Right lobe of liver (tissue), 6 donors: ENCODE measurements around the gene TNFSF13. TPM values are rescaled to one million over a fixed set of nuclear protein-coding genes. Genes with fewer than 3 reads are reported as not detected.

Source experiments
- ATAC-seq, 4 donors: fragments of 200-7000 bp; cut with Tn5 transposase; one replicate each; pipeline ENCODE4 v1.9.1; 2020; ENCODE audit warnings: mild to moderate bottlenecking in 4 of 4, moderate library complexity in 4 of 4
- DNase-seq, 3 donors: peaks; one replicate each; pipeline ENCODE4 v3.0.0-alpha.2; 2020
- H3K27ac ChIP-seq, 3 donors: fragments of 200-600 bp; one replicate each; pipeline ENCODE4 v1.8.0; 2022
- H3K27me3 ChIP-seq, 2 donors: fragments of 200-600 bp; one replicate each; pipeline ENCODE4 v1.8.0; 2022
- H3K36me3 ChIP-seq, 4 donors: fragments of 200-600 bp; sonication (generic) in 1 of 4; one replicate each; pipeline versions ENCODE4 v1.5.1 to v1.8.0; 2017 to 2022; ENCODE audit warnings: control low read depth in 1 of 4
- H3K4me1 ChIP-seq, 4 donors: fragments of 200-600 bp; sonication (generic) in 1 of 4; one replicate each; pipeline versions ENCODE4 v1.5.1 to v1.8.0; 2017 to 2022; ENCODE audit warnings: control low read depth in 1 of 4
- H3K4me3 ChIP-seq, 3 donors: fragments of 200-600 bp; one replicate each; pipeline ENCODE4 v1.8.0; 2022
- H3K9me3 ChIP-seq, 4 donors: fragments of 200-600 bp; sonication (generic) in 1 of 4; one replicate each; pipeline versions ENCODE4 v1.5.1 to v1.8.0; 2017 to 2022; ENCODE audit warnings: control low read depth in 1 of 4
- POLR2A ChIP-seq: fragments of 450-650 bp; IDR thresholded peaks from one replicate; pipeline ENCODE4 v1.6.1; 2017; ENCODE audit warnings: antibody characterized with exemption, mild to moderate bottlenecking
- WGBS: methylation state at CpG from one replicate; pipeline ENCODE4 v1.1.6; 2018; ENCODE audit warnings: low coverage, low lambda C conversion rate; ENCODE audit not compliant: insufficient coverage; ENCODE audit errors: missing lambda C conversion rate; 5-methylcytosine and 5-hydroxymethylcytosine counted together
- intact Hi-C, 2 donors: fragments of 100-400 bp; cut with DNase I; formaldehyde crosslinking; loops; one replicate each; pipeline versions ENCODE4 v1.11.2 to v1.14.1; 2022
- total RNA-seq, 6 experiments: library from RNA; depleted of rRNA in 2 of 6; stranded (reverse); fragments of >200 nt in 2 of 6; fragmentation: NEBNext Ultra II Directional in 3 of 6; extraction: Animal tissue kit (Norgen Biotek cat#: 25700) in 3 of 6; gene quantifications; one replicate each; pipeline versions ENCODE4 v1.1.0 to v1.2.4, GENCODE V29; 2016 to 2023
- TF ChIP-seq, protein P1 (sequence below), 4 donors: fragments of 200-600 bp in 3 of 4; fragments of 450-650 bp in 1 of 4; IDR thresholded peaks; one replicate each; pipeline versions ENCODE4 v1.5.1 to v1.8.0; 2016 to 2022; ENCODE audit warnings: antibody characterized with exemption in 4 of 4, mild to moderate bottlenecking in 2 of 4
- donor health status: DM: no; HTN: yes; CAD: no.
- donor health status: DM: no; HTN: no; CAD: no.
- donor health status: DM: no; HTN: no; CAD: no.
- donor health status: DM: no; HTN: yes; CAD: no.
- donor health status: DM: no; HTN: yes; CAD: no.

Gene TNFSF13
- total RNA-seq, 6 experiments from 2014 or later = 4.3 to 13.0 (median 6.2) TPM

DNA sequence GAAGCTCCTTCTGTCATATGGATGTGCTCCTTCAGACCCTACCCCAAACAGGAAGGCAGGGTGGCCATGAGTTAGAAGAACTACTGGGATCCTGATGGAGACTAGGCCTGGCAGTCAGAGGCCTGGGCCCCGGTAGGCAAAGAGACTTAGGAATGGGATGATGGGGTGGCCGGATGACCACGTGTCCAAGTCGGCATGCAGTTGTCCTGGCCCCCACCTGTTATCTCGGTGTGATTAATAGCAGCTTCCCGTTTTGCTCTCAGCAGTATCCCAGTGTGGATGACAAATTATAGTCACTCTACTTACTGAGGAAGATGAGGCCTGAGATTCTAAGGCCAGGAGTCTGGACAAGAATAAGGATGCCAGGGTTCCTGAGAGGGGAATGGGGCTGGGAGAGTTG, 8.2 kb upstream of the TNFSF13 start:
- no CpG with 5 or more reads among the region's 6 CpGs for WGBS
- no peak for DNase-seq
- intact Hi-C loops = no loop called here
- Histone ChIP-seq H3K27ac (no peak overlapping the region), H3K9me3 (no peaks in the 10 kb centered on the region), H3K4me1 (peaks cover 0 to 4% (median 0%) of the 10 kb centered on the region in 4 donors), H3K4me3 (no peak overlapping the region), H3K36me3 (no peaks in the 10 kb centered on the region), H3K27me3 (no peaks in the 10 kb centered on the region)
- no peak for TF ChIP-seq POLR2A
- TF ChIP-seq, protein P1, sequence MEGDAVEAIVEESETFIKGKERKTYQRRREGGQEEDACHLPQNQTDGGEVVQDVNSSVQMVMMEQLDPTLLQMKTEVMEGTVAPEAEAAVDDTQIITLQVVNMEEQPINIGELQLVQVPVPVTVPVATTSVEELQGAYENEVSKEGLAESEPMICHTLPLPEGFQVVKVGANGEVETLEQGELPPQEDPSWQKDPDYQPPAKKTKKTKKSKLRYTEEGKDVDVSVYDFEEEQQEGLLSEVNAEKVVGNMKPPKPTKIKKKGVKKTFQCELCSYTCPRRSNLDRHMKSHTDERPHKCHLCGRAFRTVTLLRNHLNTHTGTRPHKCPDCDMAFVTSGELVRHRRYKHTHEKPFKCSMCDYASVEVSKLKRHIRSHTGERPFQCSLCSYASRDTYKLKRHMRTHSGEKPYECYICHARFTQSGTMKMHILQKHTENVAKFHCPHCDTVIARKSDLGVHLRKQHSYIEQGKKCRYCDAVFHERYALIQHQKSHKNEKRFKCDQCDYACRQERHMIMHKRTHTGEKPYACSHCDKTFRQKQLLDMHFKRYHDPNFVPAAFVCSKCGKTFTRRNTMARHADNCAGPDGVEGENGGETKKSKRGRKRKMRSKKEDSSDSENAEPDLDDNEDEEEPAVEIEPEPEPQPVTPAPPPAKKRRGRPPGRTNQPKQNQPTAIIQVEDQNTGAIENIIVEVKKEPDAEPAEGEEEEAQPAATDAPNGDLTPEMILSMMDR (IDR thresholded peaks at IDR 0.05) = no peak
- no peak for ATAC-seq

DNA sequence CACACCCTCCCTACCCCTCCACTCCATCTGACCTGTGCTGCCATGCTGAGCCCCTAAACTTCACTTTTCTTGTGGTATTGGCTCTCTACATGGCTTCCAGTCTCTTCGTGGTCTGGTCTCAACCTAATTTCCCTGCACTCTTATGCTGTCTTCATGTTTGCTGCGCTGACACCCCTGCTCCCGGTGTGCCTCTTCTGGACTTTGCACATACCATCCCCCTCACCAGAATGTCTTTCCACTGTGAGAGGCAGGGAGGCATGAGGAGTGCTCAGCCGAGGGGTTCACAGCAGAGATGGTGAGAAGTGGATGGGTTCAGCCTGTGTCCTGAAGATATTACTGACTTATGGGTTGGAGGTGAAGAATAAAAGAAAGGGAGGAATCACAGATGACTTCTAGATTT, 7.2 kb upstream of the TNFSF13 start:
- Histone ChIP-seq H3K4me1 (peaks cover 0 to 4% (median 0%) of the 10 kb centered on the region in 4 donors), H3K36me3 (no peaks in the 10 kb centered on the region), H3K27ac (no peak overlapping the region), H3K4me3 (no peak overlapping the region), H3K27me3 (no peaks in the 10 kb centered on the region), H3K9me3 (no peaks in the 10 kb centered on the region)
- 78% methylated on average over 4 of the region's 4 CpGs for WGBS
- TF ChIP-seq POLR2A = no peak
- TF ChIP-seq, protein P1 (IDR thresholded peaks at IDR 0.05) = no peak
- ATAC-seq (no peak), DNase-seq (no peak)
- intact Hi-C loops = no loop called here

DNA sequence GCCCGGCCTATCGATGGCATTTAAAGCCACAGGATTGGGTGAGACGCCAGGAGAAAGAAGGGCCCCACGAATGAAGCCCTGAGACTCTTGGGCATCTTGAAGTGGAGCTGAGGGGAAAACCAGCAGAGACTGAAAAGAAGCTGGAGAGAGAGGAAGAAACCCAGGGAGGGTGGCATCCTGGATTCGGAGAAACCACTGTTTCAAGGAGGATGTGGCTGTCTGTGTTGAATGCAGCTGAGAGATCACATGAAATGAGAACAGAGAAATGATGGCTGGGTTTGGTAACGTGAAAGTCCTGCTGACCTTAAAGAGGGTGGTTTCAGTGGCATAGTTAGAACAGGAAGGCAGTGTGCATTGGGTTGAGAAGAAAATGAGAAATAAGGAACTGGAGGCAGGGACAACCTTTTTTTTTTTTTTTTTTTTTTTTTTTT, 5.9 kb upstream of the TNFSF13 start:
- H3K27me3 ChIP-seq = no peaks in the 10 kb centered on the region
- H3K36me3 ChIP-seq = no peaks in the 10 kb centered on the region
- peaks cover 0 to 4% (median 0%) of the 10 kb centered on the region in 4 donors for H3K4me1 ChIP-seq
- H3K27ac ChIP-seq = no peak overlapping the region
- H3K9me3 ChIP-seq = no peaks in the 10 kb centered on the region
- ATAC-seq (peak in 2 of 4 donors; percentile 36 to 48), DNase-seq (no peak)
- intact Hi-C loops = no loop called here
- H3K4me3 ChIP-seq = no peak overlapping the region
- 49% methylated on average over 5 of the region's 6 CpGs for WGBS
- TF ChIP-seq POLR2A = peak; percentile 24
- TF ChIP-seq, protein P1 (IDR thresholded peaks at IDR 0.05) = no peak

DNA sequence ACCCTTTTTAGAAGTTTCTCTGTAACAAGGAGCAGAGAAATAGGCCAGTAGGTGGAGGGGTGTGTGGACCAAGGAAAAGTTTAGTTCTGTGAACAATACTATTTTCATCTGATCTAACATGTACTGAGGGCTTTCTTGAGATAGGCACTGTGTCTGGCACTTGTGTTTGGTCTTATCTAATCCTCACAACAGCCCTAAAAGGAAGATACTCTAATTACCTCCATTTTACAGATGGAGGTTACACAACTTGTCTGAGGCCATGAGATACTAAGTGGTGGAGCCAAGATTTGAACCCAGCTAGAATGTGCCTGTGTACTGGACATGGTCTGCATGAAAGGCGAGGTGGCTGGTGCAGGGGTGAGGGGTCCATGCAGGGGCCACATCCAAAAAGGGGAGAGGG, 5.2 kb upstream of the TNFSF13 start:
- ATAC-seq (no peak), DNase-seq (no peak)
- intact Hi-C loops = no loop called here
- TF ChIP-seq POLR2A = no peak
- TF ChIP-seq, protein P1 (IDR thresholded peaks at IDR 0.05) = no peak
- H3K27me3 ChIP-seq = no peaks in the 10 kb centered on the region
- H3K27ac ChIP-seq = peak overlapping the region in 1 of 3 donors; percentile 16
- WGBS = 100% methylated on average over 1 of the region's 1 CpG
- peaks cover 0 to 4% (median 2%) of the 10 kb centered on the region in 4 donors for H3K4me1 ChIP-seq
- H3K9me3 ChIP-seq = no peaks in the 10 kb centered on the region
- no peak overlapping the region for H3K4me3 ChIP-seq
- no peaks in the 10 kb centered on the region for H3K36me3 ChIP-seq
